Osteocyte (in vitro differentiated cells): ENCODE measurements around the gene CIITA. TPM values are rescaled to one million over a fixed set of nuclear protein-coding genes. Genes with fewer than 3 reads are reported as not detected.

Experiments
- DNase-seq: peaks from one replicate; pipeline ENCODE4 v3.0.0; 2021; ENCODE audit warnings: mixed read lengths; ENCODE audit not compliant: unreplicated experiment; ENCODE audit errors: extremely low spot score
- H3K27ac Mint-ChIP-seq: one replicate; pipeline ENCODE4 v1.8.0; 2021; ENCODE audit warnings: mild to moderate bottlenecking, mixed read lengths; ENCODE audit not compliant: unreplicated experiment
- H3K27me3 Mint-ChIP-seq: one replicate; pipeline ENCODE4 v1.8.0; 2021; ENCODE audit warnings: mixed read lengths; ENCODE audit not compliant: unreplicated experiment
- H3K36me3 Mint-ChIP-seq: one replicate; pipeline ENCODE4 v1.8.0; 2021; ENCODE audit warnings: mixed read lengths; ENCODE audit not compliant: unreplicated experiment
- H3K4me1 Mint-ChIP-seq: one replicate; pipeline ENCODE4 v1.8.0; 2021; ENCODE audit warnings: mixed read lengths; ENCODE audit not compliant: unreplicated experiment
- H3K4me3 Mint-ChIP-seq: one replicate; pipeline ENCODE4 v1.8.0; 2021; ENCODE audit warnings: mild to moderate bottlenecking, moderate library complexity, mixed read lengths; ENCODE audit not compliant: unreplicated experiment
- H3K9me3 Mint-ChIP-seq: one replicate; pipeline ENCODE4 v1.8.0; 2021; ENCODE audit warnings: mixed read lengths; ENCODE audit not compliant: unreplicated experiment
- CTCF ChIP-seq: fragments of 200-600 bp; sonication (generic); IDR thresholded peaks from 2 replicates; pipeline ENCODE4 v1.5.0; 2021; ENCODE audit warnings: antibody characterized with exemption, mild to moderate bottlenecking, moderate library complexity
- total RNA-seq: library from RNA; stranded (reverse); gene quantifications from 2 replicates; pipeline ENCODE4 v1.2.1, GENCODE V29; 2021

The CIITA gene
- total RNA-seq, 1 donor from 2014 or later, result not detected

DNA sequence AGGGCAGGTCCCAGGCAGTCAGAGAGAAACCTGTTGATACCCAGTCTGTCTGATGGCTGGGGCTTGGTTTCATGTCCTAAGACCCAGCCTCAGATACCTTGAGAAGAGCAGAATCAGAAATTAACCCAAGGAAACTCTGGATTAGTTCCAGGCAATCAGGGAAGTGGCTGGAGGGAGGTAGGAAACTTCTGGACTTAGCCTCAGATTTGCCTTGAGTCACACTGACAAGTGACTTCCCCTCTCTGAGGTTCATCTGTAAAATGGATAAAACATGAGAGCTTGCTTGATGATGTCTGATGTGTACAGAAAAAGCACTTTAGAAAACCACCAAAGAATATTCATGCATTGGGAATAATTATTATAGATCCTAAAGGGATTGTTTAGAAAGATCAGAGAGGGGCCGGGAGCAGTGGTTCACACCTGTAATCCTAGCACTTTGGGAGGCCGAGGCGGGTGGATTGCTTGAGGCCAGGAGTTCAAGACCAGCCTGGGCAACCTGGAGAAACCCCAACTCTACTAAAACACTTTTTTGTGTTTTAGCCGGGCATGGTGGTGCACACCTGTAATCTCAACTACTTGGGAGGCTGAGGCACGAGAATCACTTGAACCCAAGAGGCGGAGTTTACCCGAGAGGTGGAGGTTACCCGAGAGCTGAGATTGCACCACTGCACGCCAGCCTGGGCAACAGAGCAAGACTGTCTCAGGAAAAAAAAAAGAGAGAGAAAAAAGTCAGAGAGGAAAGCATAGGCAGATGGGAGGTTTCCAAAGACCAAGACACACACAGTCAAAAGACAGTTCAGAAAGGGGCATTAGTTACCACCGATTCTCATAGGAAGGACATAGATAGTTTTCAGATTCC is 3.8 kb downstream of the CIITA start:
- DNase-seq, result no peak
- Mint-ChIP-seq H3K4me1 (no peaks in the 10 kb centered on the region), H3K4me3 (no peak overlapping the region), H3K9me3 (no peaks in the 10 kb centered on the region), H3K27me3 (peaks cover 9% of the 10 kb centered on the region), H3K27ac (no peak overlapping the region), H3K36me3 (no peaks in the 10 kb centered on the region)
- no peak for TF ChIP-seq CTCF

DNA sequence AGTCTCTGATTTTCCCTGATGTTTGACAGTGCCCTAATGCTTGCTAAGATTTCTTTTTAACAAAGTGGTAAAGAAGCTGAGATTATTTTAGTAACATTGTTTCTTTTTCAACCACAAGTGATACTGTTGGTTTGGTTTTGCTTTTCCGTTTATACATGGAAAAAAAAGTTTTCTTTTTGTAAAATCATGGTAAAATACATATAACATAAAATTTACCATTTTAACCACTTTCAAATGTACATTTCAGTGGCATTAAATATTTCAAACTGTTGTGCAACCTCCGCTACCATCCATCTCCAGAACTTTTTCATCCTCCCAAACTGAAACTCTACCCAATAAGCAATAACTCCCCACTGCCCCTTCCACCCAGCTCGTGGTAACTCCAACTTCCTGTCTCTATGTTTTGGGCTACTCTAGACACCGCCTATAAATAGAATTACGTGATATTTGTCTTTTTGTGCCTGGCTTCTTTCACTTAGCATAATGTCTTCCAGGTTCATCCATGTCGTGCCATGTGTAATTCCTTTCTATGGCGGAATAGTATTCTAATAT is 4.6 kb downstream of the CIITA start:
- peaks cover 3% of the 10 kb centered on the region for H3K27me3 Mint-ChIP-seq
- no peaks in the 10 kb centered on the region for H3K36me3 Mint-ChIP-seq
- TF ChIP-seq CTCF, result no peak
- no peaks in the 10 kb centered on the region for H3K4me1 Mint-ChIP-seq
- no peak for DNase-seq
- H3K4me3 Mint-ChIP-seq, result no peak overlapping the region
- no peaks in the 10 kb centered on the region for H3K9me3 Mint-ChIP-seq
- H3K27ac Mint-ChIP-seq, result no peak overlapping the region

DNA sequence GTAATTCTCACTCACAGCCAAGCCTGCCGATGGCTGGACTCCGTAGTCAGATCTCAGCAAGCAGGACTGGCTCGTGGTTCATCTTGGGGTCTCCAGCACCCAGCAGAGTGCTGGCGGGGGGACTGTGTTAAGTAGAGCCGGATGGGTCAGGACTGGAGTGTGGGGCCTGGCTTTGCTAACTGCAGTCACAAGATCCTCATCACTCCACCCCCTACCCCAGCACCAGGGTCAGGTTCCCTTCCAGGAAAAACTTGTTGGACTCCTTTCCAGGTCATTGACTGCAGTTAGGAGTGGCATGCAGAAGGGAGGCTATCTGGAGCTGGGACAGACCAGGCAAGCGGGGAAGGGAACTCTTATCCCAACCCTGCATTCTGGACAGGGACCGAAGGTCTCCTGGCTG is 6.0 kb downstream of the CIITA start:
- no peak for DNase-seq
- Mint-ChIP-seq H3K9me3 (no peaks in the 10 kb centered on the region), H3K27me3 (peaks cover 3% of the 10 kb centered on the region), H3K4me1 (no peaks in the 10 kb centered on the region), H3K27ac (no peak overlapping the region), H3K36me3 (no peaks in the 10 kb centered on the region), H3K4me3 (no peak overlapping the region)
- TF ChIP-seq CTCF, result no peak

DNA sequence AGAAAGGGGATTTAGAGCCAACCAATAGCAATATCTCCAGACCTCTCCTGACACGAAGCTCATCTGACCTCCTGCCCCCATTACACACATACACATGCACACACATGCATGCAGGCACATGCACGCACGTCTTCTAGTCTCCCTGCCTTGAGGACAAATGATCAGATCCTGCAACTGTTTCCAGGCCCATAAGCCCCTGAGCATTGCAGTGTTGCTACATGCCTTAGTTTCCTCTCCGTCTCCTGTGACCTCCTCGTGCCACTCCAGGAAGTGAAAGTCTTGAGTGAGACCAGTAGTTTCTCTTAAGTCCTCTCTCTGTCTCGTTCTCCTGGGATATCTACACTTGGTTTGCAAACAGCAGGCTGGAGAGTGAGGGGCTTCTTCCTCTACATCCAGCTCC is 8.2 kb downstream of the CIITA start:
- Mint-ChIP-seq H3K36me3 (no peaks in the 10 kb centered on the region), H3K27ac (no peak overlapping the region), H3K9me3 (no peaks in the 10 kb centered on the region), H3K4me3 (no peak overlapping the region), H3K27me3 (peaks cover 5% of the 10 kb centered on the region), H3K4me1 (no peaks in the 10 kb centered on the region)
- TF ChIP-seq CTCF, result no peak
- no peak for DNase-seq

- no peak overlapping the region for H3K27ac Mint-ChIP-seq
- H3K9me3 Mint-ChIP-seq, result no peaks in the 10 kb centered on the region
- no peak for TF ChIP-seq CTCF
- peaks cover 5% of the 10 kb centered on the region for H3K27me3 Mint-ChIP-seq
- H3K4me3 Mint-ChIP-seq, result no peak overlapping the region
- no peak for DNase-seq
- H3K4me1 Mint-ChIP-seq, result no peaks in the 10 kb centered on the region
- H3K36me3 Mint-ChIP-seq, result no peaks in the 10 kb centered on the region
Measured at GRCh38 chr16:10888320-10888937, 11.4 kb downstream of the CIITA start.
